Kidney tubule cell (primary cell): ENCODE measurements around the gene RPL31.

ENCODE experiments used
- DNase-seq: peaks from one replicate; pipeline ENCODE4 v3.0.0-alpha.2; 2018; ENCODE audit warnings: low spot score

The RPL31 gene

DNA sequence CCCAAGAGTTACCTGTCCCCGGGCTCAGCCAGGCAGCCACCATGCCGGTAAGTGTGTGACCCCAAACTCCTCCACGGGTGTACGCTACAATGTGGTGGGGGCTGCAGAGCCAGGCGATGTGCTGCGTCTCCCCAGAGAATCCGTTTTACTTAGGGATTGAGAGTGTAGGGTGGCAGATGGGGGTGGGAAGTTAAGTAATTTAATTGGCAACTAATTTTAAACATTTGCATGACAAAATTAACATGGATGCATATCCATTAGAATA lies 26.6 kb upstream of the RPL31 start:
- no peak for DNase-seq

DNA sequence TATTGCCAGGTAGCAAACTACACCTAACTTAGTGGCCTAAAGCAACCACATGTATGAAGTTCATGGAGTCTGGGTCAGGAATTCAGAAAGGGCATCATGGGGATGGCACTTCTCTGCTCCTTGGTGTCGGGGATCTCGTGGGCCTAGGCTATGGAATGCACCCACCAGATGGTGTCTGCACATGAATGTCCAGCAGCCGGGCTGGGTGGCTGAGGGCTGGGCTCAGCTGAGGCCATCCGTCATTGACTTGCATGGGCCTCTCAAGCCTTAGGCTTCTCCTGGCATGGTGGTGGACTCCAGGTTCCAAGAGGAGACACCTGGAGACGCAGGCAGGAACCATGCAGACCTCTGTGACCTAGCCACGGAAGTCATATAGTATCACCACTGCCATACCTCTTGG lies 26.0 kb upstream of the RPL31 start:
- DNase-seq: no peak

DNA sequence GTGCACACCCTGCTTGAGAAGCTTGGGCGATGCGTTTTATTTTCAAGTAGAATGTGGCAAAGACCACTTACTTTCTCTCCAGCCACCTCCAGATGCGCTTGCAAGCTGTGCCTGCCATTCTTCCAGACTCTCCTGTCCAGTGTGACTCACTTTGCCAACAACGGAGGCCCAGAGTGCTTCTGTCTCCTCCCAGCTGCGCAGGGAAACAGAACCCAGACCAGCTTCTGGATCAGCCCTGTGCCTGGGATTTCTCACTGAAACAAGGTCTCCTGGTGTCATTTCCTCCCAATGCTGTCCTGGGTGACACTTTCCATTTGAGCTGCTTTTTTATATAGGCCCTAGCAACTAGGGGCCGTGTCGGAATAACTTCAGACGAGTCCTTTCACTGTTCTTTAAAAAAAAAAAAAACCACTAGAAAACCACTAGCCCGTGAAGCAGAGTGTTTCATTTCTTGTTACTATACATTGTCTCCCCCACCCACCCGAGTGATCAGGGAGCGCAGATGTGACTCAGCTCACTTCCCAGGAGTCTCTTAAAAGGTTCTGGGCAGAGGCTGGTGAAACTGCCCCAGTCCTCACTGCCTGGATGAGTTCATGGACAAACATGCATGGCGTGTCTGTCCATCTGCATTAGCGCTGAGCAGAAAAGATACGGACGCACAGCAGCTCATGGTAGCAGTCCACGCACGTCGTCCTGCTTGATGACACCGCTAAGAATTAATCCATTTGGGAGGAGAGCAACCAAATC lies 25.3 kb upstream of the RPL31 start:
- peak; percentile 32 for DNase-seq

- DNase-seq: no peak
Measured at GRCh38 chr2:100977511-100977910, 24.6 kb upstream of the RPL31 start.

DNA sequence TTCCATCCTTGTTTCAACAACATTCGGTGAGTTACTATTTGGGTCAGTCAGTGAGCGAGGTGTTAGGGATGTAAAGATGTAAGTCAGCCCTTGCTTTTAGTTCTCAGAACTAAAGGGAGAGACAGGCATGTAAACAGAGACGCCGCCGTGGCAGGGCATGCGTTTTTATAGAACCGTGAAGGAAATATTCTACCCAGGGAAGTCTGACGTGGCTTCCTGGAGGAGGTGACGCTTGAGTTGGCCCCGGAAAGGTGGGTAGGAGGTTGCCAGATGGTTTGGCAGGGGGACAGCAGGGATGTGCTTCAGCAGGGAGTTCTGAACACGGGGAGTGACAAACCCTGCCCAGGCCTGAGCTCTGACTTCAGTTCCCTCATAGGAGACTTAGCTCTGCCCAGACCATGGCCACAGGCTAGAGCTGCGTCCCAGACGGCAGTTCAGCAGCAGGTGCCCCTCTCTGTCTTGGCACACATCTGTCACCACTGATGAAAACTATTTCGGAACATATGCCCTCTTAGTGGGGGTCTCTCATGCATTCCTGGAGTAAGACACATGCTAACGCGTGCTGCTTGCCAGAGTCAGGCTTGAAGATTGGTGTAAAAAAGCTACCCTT lies 23.4 kb upstream of the RPL31 start:
- DNase-seq: no peak

- no peak for DNase-seq
Measured at GRCh38 chr2:100980046-100980445, 22.0 kb upstream of the RPL31 start.

- DNase-seq: no peak
Measured at GRCh38 chr2:100981011-100981410, 21.1 kb upstream of the RPL31 start.

- no peak for DNase-seq
Measured at GRCh38 chr2:100982431-100982861, 19.6 kb upstream of the RPL31 start.

- DNase-seq: no peak
Measured at GRCh38 chr2:100983201-100983600, 18.9 kb upstream of the RPL31 start.

GRCh38 chr2:100983684-100984310 lies 18.3 kb upstream of the RPL31 start:
- no peak for DNase-seq

- peak; percentile 75 for DNase-seq
Measured at GRCh38 chr2:100984892-100985307, 17.2 kb upstream of the RPL31 start.

DNA sequence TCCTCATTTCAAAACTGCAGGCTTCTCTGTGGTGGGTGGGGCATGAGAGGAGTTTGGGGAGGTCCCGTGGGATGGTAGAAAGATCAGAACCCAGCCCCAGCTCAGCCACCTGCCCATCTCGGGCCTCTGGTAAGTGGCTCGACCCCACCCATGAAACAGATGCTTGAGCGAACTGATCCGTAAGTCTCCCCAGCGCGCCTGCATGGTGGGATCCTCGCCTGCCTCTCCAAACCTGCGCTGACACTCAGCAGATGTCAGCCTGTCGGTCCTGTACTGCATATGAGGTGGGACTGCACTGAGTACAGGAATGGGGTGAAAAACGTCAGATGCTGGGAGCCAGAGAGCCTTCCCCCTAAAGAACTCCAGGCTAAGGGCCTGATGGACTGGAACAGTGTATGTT lies 15.9 kb upstream of the RPL31 start:
- no peak for DNase-seq

DNA sequence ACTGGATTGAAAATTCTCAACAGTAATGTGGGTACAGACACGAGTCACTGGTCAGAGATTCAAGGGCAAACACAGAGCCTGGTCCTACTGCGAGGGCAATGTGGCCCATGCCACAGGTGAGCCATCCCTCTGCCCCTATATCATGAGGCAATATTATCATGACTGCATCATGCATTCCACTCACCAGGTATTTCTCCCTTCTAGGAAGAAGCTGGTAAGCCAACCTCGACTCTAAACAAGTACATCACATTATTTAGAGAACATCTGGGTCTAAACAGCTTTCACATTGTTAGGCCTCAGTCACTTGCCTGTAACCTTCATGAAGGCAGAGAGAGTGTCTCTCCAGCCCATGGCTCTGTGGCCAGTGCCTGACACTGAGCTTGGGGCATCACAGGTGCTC lies 14.6 kb upstream of the RPL31 start:
- DNase-seq: no peak

DNA sequence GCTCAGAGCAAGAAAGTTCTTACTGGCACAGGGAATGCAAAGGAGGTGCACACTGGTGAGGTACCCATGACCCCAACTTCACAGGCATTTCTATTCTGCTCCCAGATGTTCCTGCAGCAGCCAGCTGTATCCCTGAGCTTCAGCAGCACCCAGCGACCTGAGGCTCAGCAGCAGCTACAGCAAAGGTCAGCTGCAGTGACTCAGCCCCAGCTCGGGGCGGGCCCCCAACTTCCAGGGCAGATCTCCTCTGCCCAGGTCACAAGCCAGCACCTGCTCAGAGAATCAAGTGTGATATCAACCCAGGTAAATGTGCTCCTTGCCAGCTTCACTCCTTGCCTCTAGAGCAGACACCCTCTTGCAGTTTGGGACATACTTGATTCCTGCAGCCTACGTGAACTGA lies 14.1 kb upstream of the RPL31 start:
- no peak for DNase-seq

- DNase-seq: no peak
Measured at GRCh38 chr2:100988630-100989417, 13.3 kb upstream of the RPL31 start.

- DNase-seq: no peak
Measured at GRCh38 chr2:100989666-100990065, 12.4 kb upstream of the RPL31 start.

GRCh38 chr2:100990166-100990565 lies 11.9 kb upstream of the RPL31 start:
- DNase-seq: no peak

- no peak for DNase-seq
Measured at GRCh38 chr2:100990650-100991403, 11.3 kb upstream of the RPL31 start.

GRCh38 chr2:100991404-100991773 lies 10.7 kb upstream of the RPL31 start:
- DNase-seq: no peak

- no peak for DNase-seq
Measured at GRCh38 chr2:100992262-100992661, 9.8 kb upstream of the RPL31 start.

DNA sequence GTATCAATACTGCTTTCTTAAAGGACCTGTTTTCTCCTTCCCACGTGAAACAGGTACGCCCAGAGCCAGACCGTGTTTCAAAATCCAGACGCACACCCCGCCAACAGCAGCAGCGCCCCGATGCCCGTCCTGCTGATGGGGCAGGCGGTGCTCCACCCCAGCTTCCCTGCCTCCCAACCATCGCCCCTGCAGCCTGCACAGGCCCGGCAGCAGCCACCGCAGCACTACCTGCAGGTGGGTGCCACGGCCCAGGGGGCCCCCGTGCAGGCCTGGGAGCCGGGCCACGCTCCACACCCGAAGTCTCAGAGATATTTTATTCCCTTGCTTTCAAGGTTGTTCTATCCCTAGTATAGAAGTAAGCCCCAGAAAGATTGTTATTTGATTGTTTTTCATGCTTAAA lies 8.8 kb upstream of the RPL31 start:
- no peak for DNase-seq
